ENCODE measurements around the gene MINK1. TPM values are rescaled to one million over a fixed set of nuclear protein-coding genes. Genes with fewer than 3 reads are reported as not detected.

The MINK1 gene
- total and polyA plus RNA-seq, 2 of the 13 experiments (the other 11 are each of a cell fraction or from before 2014, with no cell fraction given): 17.2 to 63.9 TPM

DNA sequence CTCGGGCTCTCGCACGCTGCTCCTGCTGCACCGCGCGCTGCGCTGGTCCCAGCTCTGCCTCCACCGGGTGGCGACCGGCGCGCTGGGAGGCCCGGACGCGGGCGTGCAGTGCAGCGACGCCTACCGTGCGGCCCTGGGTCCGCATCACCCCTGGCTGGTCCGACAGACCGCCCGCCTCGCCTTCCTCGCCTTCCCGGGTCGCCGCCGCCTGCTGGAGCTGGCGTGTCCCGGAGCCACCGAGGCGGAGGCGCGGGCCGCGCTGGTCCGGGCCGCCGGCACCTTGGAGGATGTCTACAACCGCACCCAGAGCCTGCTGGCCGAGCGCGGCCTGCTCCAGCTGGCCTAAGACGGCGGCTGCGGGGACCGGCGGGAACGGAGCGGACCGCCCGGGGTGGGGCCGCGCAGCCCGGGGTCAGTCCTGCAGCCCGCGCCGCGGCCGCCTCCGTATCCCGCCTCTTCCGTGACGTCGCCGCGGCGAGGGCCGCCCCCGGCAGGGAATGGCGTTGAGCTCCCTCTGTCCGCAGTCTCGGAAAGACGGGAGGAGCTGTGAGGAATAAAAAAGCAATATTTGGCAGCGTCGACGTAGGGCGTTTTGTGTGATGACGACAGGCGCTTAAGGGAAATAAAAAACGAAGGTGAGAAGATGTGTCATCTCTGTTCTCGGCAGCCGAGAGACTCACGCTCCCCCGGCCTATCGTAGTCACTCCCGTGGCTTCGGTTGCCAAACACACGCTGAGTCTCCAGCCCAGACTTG is 43.0 kb upstream of the MINK1 start (continued):
- TF ChIP-seq, protein P1, sequence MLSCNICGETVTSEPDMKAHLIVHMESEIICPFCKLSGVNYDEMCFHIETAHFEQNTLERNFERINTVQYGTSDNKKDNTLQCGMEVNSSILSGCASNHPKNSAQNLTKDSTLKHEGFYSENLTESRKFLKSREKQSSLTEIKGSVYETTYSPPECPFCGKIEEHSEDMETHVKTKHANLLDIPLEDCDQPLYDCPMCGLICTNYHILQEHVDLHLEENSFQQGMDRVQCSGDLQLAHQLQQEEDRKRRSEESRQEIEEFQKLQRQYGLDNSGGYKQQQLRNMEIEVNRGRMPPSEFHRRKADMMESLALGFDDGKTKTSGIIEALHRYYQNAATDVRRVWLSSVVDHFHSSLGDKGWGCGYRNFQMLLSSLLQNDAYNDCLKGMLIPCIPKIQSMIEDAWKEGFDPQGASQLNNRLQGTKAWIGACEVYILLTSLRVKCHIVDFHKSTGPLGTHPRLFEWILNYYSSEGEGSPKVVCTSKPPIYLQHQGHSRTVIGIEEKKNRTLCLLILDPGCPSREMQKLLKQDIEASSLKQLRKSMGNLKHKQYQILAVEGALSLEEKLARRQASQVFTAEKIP (CRISPR knock-in tag; IDR thresholded peaks at IDR 0.05; ENCODE audit: borderline replicate concordance): no peak
- TF ChIP-seq ZNF713 (CRISPR knock-in tag; IDR thresholded peaks at IDR 0.05) (no peak), ZSCAN29 (CRISPR knock-in tag; conservative IDR thresholded peaks at IDR 0.05) (no peak), ZFP1 (CRISPR knock-in tag; IDR thresholded peaks at IDR 0.05) (no peak), ZNF777 (CRISPR knock-in tag; IDR thresholded peaks at IDR 0.05) (peak; percentile 71; the same call in 1 of the 2 replicates), HMG20B (CRISPR knock-in tag; conservative IDR thresholded peaks at IDR 0.05) (no peak), CC2D1A (CRISPR knock-in tag; IDR thresholded peaks at IDR 0.05) (no peak), KLF6 (CRISPR knock-in tag; IDR thresholded peaks at IDR 0.05) (peak; percentile 59), RXRA (CRISPR knock-in tag; IDR thresholded peaks at IDR 0.05) (no peak), ZNF773 (CRISPR knock-in tag; IDR thresholded peaks at IDR 0.05; ENCODE audit: borderline replicate concordance) (0 out of 2 replicates have a peak, but pooled peaks have one; percentile 4), MATR3 (CRISPR knock-in tag; IDR thresholded peaks at IDR 0.05) (no peak), JUND (CRISPR knock-in tag; IDR thresholded peaks at IDR 0.05) (no peak), RXRB (CRISPR knock-in tag; IDR thresholded peaks at IDR 0.05; ENCODE audit: borderline replicate concordance) (0 out of 2 replicates have a peak, but pooled peaks have one; percentile 20), ZNF44 (CRISPR knock-in tag; IDR thresholded peaks at IDR 0.05) (no peak), ZNF567 (CRISPR knock-in tag; IDR thresholded peaks at IDR 0.05; ENCODE audit: borderline replicate concordance) (no peak), ZNF709 (CRISPR knock-in tag; IDR thresholded peaks at IDR 0.05) (peak; percentile 91), ZBTB7B (CRISPR knock-in tag; IDR thresholded peaks at IDR 0.05) (no peak), RBM39 (IDR thresholded peaks at IDR 0.05; ENCODE audit: low read depth, low read length, poor library complexity, severe bottlenecking) (no peak), EEA1 (CRISPR knock-in tag; IDR thresholded peaks at IDR 0.05; ENCODE audit: borderline replicate concordance) (peak; percentile 73; the same call in 1 of the 2 replicates), MXD4 (CRISPR knock-in tag; IDR thresholded peaks at IDR 0.05) (no peak; the same call in 1 of the 2 replicates), PHF21A (CRISPR knock-in tag; IDR thresholded peaks at IDR 0.05) (no peak)
- TF ChIP-seq, protein P2, sequence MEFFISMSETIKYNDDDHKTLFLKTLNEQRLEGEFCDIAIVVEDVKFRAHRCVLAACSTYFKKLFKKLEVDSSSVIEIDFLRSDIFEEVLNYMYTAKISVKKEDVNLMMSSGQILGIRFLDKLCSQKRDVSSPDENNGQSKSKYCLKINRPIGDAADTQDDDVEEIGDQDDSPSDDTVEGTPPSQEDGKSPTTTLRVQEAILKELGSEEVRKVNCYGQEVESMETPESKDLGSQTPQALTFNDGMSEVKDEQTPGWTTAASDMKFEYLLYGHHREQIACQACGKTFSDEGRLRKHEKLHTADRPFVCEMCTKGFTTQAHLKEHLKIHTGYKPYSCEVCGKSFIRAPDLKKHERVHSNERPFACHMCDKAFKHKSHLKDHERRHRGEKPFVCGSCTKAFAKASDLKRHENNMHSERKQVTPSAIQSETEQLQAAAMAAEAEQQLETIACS (CRISPR knock-in tag; IDR thresholded peaks at IDR 0.05): peak; percentile 43; the same call in 1 of the 2 replicates
- TF ChIP-seq, protein P3, sequence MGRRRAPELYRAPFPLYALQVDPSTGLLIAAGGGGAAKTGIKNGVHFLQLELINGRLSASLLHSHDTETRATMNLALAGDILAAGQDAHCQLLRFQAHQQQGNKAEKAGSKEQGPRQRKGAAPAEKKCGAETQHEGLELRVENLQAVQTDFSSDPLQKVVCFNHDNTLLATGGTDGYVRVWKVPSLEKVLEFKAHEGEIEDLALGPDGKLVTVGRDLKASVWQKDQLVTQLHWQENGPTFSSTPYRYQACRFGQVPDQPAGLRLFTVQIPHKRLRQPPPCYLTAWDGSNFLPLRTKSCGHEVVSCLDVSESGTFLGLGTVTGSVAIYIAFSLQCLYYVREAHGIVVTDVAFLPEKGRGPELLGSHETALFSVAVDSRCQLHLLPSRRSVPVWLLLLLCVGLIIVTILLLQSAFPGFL (CRISPR knock-in tag; IDR thresholded peaks at IDR 0.05): 0 out of 2 replicates have a peak, but pooled peaks have one; percentile 82
- TF ChIP-seq, protein P4, sequence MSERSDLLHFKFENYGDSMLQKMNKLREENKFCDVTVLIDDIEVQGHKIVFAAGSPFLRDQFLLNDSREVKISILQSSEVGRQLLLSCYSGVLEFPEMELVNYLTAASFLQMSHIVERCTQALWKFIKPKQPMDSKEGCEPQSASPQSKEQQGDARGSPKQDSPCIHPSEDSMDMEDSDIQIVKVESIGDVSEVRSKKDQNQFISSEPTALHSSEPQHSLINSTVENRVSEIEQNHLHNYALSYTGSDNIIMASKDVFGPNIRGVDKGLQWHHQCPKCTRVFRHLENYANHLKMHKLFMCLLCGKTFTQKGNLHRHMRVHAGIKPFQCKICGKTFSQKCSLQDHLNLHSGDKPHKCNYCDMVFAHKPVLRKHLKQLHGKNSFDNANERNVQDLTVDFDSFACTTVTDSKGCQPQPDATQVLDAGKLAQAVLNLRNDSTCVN (CRISPR knock-in tag; IDR thresholded peaks at IDR 0.05; ENCODE audit: borderline replicate concordance): no peak
- TF ChIP-seq, protein P5, sequence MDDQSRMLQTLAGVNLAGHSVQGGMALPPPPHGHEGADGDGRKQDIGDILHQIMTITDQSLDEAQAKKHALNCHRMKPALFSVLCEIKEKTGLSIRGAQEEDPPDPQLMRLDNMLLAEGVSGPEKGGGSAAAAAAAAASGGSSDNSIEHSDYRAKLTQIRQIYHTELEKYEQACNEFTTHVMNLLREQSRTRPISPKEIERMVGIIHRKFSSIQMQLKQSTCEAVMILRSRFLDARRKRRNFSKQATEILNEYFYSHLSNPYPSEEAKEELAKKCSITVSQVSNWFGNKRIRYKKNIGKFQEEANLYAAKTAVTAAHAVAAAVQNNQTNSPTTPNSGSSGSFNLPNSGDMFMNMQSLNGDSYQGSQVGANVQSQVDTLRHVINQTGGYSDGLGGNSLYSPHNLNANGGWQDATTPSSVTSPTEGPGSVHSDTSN (CRISPR knock-in tag; IDR thresholded peaks at IDR 0.05; ENCODE audit: borderline replicate concordance): no peak; the same call in 1 of the 2 replicates
